Left lung (tissue), 10 donors: ENCODE measurements around the gene MAP1LC3B2. TPM values are rescaled to one million over a fixed set of nuclear protein-coding genes. Genes with fewer than 3 reads are reported as not detected.

ENCODE experiments used
- ATAC-seq: fragments of 200-7000 bp; cut with Tn5 transposase; one replicate; pipeline ENCODE4 v1.9.1; 2020; ENCODE audit warnings: moderate library complexity
- DNase-seq, 4 donors: peaks; one replicate each; pipeline ENCODE4 v3.0.0-alpha.2; 2013 to 2020
- H3K27ac ChIP-seq, 2 donors: fragments of 200-600 bp; sonication (generic) in 1 of 2; one replicate each; pipeline versions ENCODE4 v1.5.0 to v1.8.0; 2020 to 2021
- H3K27me3 ChIP-seq, 2 donors: fragments of 200-600 bp; sonication (generic) in 1 of 2; one replicate each; pipeline versions ENCODE4 v1.5.0 to v1.8.0; 2020 to 2021
- H3K36me3 ChIP-seq, 2 donors: fragments of 200-600 bp; sonication (generic) in 1 of 2; one replicate each; pipeline versions ENCODE4 v1.5.0 to v1.8.0; 2020 to 2021
- H3K4me1 ChIP-seq, 2 donors: fragments of 200-600 bp; one replicate each; pipeline ENCODE4 v1.8.0; 2021
- H3K4me3 ChIP-seq, 2 donors: fragments of 200-600 bp; sonication (generic) in 1 of 2; one replicate each; pipeline versions ENCODE4 v1.5.0 to v1.8.0; 2020 to 2021; ENCODE audit warnings: mild to moderate bottlenecking in 1 of 2
- H3K9me3 ChIP-seq, 2 donors: fragments of 200-600 bp; sonication (generic) in 1 of 2; one replicate each; pipeline versions ENCODE4 v1.5.0 to v1.8.0; 2020 to 2021
- CTCF ChIP-seq, 2 donors: fragments of 200-600 bp; sonication (generic) in 1 of 2; IDR thresholded peaks; one replicate each; pipeline versions ENCODE4 v1.5.0 to v1.8.0; 2021; ENCODE audit warnings: antibody characterized with exemption in 2 of 2
- intact Hi-C, 2 donors: fragments of 100-400 bp; cut with DNase I; formaldehyde crosslinking; loops; one replicate each; pipeline versions ENCODE4 v1.11.2 to v1.14.2; 2022
- polyA plus RNA-seq, 6 donors: library from polyadenylated mRNA; unstranded; fragments of 120-200 nt; gene quantifications; one replicate each; pipeline ENCODE4 v1.2.1, GENCODE V29; 2013; ENCODE audit not compliant: insufficient read length in 6 of 6
- total RNA-seq, 2 donors: library from RNA; stranded (reverse); fragmentation: NEBNext Ultra II Directional; extraction: Animal tissue kit (Norgen Biotek cat#: 25700); gene quantifications; one replicate each; pipeline ENCODE4 v1.2.1, GENCODE V29; 2021
- donor health status: DM: no; HTN: yes; CAD: no.
- donor health status: DM: no; HTN: no; CAD: no.

Gene MAP1LC3B2
- total and polyA plus RNA-seq, 8 donors = 1.5 to 10.5 (median 5.5) TPM; not detected in 1

DNA sequence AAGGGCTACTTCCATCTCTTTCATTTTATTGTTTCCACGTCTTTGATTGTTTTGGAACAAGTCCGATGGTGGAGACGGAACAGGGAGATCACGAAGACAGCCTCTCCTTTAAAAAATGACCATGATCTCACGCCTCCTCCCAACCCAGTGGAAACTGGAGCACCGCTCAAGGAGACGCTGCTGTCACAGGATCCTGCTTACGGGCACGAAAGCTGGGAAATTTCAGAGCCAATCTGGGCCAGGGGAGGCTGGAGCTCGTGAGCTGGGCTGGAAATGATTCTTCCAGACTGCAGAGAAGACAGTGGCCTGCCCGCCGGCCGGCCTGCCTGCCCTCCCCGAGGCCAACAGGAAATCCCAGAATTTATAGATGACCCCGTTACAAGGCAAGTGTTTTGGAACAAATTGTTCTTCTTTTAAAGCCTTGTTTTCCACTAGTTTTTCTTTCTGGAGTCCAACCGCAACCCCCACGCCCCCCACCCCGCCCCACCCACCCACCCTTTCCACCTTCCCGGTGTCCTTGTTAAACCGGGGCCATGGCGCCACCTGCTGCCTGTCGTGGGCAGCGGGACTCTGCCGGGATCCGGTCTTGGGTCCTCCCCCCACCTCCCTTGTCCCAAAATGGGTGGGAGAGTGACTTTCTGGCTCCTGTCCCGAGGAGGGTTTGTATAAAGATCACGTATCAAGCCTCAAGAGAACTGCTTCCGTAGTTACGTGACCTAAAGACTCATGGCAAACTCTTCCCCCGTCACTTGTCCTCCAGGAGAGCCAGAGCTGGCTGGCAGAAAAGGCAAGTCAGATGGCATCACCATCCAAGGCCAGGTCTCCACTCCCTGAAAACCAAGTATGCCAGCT, 40.3 kb downstream of the MAP1LC3B2 start:
- TF ChIP-seq CTCF (IDR thresholded peaks at IDR 0.05) = peak; percentile 57 to 61
- H3K36me3 ChIP-seq = no peaks in the 10 kb centered on the region
- no peaks in the 10 kb centered on the region for H3K9me3 ChIP-seq
- no peaks in the 10 kb centered on the region for H3K27me3 ChIP-seq
- peak overlapping the region; percentile 70 to 74 for H3K27ac ChIP-seq
- H3K4me1 ChIP-seq = peaks cover 3 to 39% of the 10 kb centered on the region in 2 donors
- peak overlapping the region in 1 of 2 donors; percentile 28 for H3K4me3 ChIP-seq
- DNase-seq = peak in 3 of 4 donors; percentile 81 to 94 (median 85)
- intact Hi-C loops = loop anchor here in 1 of 2 donors (10.0 kb wide), 1 partner anchor 455 kb away; no protein-coding TSS in a partner anchor
- peak; percentile 94 for ATAC-seq

DNA sequence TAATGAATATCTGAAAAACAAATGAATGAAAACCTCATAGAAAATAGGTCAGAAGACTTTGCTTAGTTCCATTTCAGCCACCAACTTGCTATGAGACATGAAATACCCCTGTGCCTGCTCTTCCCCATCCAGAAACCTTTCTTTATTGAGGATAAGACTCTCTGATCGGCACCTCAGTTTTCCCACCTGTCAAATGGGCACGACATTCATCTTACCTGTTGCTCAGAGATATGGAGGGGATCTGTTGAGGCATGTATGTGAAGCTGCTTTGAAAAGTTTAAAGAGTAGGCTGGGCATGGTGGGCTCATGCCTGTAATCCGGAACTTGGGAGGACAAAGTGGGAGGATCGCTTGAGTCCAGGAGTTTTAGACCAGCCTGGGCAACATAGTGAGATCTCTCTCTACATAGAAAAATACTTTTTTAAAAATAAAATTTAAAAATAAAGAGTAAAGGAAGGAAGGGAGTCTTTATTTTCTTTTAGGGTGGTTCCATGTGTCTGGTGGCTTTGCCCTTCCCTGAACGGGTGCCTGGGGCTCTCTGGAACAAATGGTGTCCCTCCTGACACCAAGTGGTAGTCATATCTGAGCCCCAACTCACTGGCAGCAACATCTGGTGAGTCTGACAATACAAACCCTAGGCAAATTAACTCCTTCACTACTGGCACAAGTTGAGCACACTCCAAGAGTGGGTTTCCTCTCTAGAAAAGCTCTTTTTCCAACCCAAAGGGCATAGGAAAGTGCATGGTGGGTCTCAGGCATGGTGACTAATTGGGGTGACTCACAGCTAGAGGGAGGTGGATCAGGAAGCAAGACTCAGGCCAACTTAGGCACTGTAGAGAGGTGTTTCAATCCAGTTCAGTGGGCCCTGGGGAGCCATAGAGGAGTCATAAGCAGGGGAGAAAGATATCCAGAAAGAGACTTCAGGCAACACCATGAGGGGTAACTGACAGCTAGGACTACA, 42.1 kb downstream of the MAP1LC3B2 start:
- intact Hi-C loops = loop anchor here in 1 of 2 donors (10.0 kb wide), 1 partner anchor 456 kb away; no protein-coding TSS in a partner anchor
- Histone ChIP-seq H3K27me3 (no peaks in the 10 kb centered on the region), H3K27ac (no peak overlapping the region), H3K36me3 (no peaks in the 10 kb centered on the region), H3K4me1 (peaks cover 3 to 45% of the 10 kb centered on the region in 2 donors), H3K4me3 (no peak overlapping the region), H3K9me3 (no peaks in the 10 kb centered on the region)
- TF ChIP-seq CTCF (IDR thresholded peaks at IDR 0.05) = no peak
- DNase-seq (no peak), ATAC-seq (no peak)

DNA sequence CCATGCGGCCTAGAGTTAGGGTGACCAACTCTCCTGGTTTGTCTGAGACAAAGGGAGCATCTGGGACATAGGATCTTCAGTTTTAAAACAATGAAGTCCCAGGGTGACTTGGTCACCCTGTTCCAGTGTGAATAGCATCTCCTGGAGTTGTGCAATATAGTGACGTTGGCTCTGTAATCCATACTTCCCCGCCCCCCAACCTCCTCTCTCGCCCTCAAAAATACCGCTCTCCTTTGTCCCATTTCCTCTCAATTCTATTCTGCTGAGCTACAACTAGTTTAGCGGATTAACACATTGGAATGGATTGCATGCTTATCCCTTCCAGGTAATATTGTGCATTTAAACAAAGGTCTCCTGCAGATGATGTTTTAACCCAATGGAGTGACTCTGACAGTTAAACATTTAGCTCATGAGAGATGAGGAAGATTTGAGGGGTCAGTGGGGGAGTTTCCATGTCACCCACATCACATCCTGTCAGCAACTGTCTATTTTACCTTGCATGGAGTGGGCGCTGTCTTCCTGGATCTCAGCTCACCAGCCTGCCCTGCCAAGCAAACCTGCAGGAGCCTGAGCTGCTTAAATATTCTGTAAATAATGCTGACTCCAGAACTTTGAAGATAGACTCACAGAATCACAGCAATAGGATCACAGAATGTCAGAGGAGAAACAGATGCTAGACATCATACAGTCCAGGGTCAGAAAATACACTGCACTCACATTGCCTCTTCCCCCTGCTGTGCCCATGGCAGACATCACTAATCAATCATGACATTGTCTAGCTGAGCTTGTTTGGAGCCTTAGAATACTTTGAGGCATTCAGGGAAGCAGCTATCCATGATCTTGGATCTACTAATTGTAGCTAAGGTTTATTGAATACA, 43.0 kb downstream of the MAP1LC3B2 start:
- peaks cover 3 to 45% of the 10 kb centered on the region in 2 donors for H3K4me1 ChIP-seq
- H3K4me3 ChIP-seq = no peak overlapping the region
- TF ChIP-seq CTCF (IDR thresholded peaks at IDR 0.05) = no peak
- no peaks in the 10 kb centered on the region for H3K27me3 ChIP-seq
- H3K27ac ChIP-seq = no peak overlapping the region
- DNase-seq (no peak), ATAC-seq (no peak)
- H3K9me3 ChIP-seq = no peaks in the 10 kb centered on the region
- intact Hi-C loops = loop anchor here in 1 of 2 donors (10.0 kb wide), 1 partner anchor 457 kb away; no protein-coding TSS in a partner anchor
- no peaks in the 10 kb centered on the region for H3K36me3 ChIP-seq

- no peak overlapping the region for H3K4me3 ChIP-seq
- intact Hi-C loops = loop anchor here in 1 of 2 donors (10.0 kb wide), 1 partner anchor 459 kb away; no protein-coding TSS in a partner anchor
- no peak for TF ChIP-seq CTCF (IDR thresholded peaks at IDR 0.05)
- no peak for ATAC-seq
- H3K9me3 ChIP-seq = no peaks in the 10 kb centered on the region
- no peaks in the 10 kb centered on the region for H3K36me3 ChIP-seq
- H3K27ac ChIP-seq = no peak overlapping the region
- H3K27me3 ChIP-seq = no peaks in the 10 kb centered on the region
- no peak for DNase-seq
- H3K4me1 ChIP-seq = peaks cover 3 to 44% of the 10 kb centered on the region in 2 donors
These were observed 44.5 kb downstream of the MAP1LC3B2 start for GRCh38 chr12:116603546-116604177.
